Mesothelial cell of epicardium (in vitro differentiated cells): Measurements from ENCODE around the gene COL13A1. TPM values are rescaled to one million over a fixed set of nuclear protein-coding genes. Genes with fewer than 3 reads are reported as not detected.

Source experiments
- DNase-seq, 2 experiments: peaks; one replicate each; pipeline ENCODE4 v3.0.0; 2021; ENCODE audit warnings: low spot score in 2 of 2; ENCODE audit not compliant: unreplicated experiment in 2 of 2
- H3K27ac Mint-ChIP-seq: 2 replicates; pipeline ENCODE4 v1.8.0; 2021; ENCODE audit warnings: mixed read lengths
- H3K27me3 Mint-ChIP-seq: 2 replicates; pipeline ENCODE4 v1.8.0; 2021; ENCODE audit warnings: low read depth, mixed read lengths
- H3K36me3 Mint-ChIP-seq: 2 replicates; pipeline ENCODE4 v1.8.0; 2021; ENCODE audit warnings: mixed read lengths
- H3K4me1 Mint-ChIP-seq: 2 replicates; pipeline ENCODE4 v1.8.0; 2021; ENCODE audit warnings: mixed read lengths
- H3K4me3 Mint-ChIP-seq: 2 replicates; pipeline ENCODE4 v1.8.0; 2021; ENCODE audit warnings: mild to moderate bottlenecking, moderate library complexity, mixed read lengths
- H3K9me3 Mint-ChIP-seq: 2 replicates; pipeline ENCODE4 v1.8.0; 2021; ENCODE audit warnings: mixed read lengths
- CTCF ChIP-seq: fragments of 200-600 bp; sonication (generic); IDR thresholded peaks from one replicate; pipeline ENCODE4 v1.5.0; 2021; ENCODE audit warnings: antibody characterized with exemption; ENCODE audit not compliant: unreplicated experiment
- total RNA-seq: library from RNA; stranded (reverse); gene quantifications from 3 replicates; pipeline ENCODE4 v1.2.1, GENCODE V29; 2021

Gene COL13A1
- total RNA-seq, 1 donor from 2014 or later = 14.4 TPM

- Mint-ChIP-seq H3K4me3 (no peak overlapping the region), H3K36me3 (no peaks in the 10 kb centered on the region), H3K9me3 (no peaks in the 10 kb centered on the region), H3K27me3 (no peaks in the 10 kb centered on the region), H3K4me1 (peaks cover 33% of the 10 kb centered on the region), H3K27ac (no peak overlapping the region)
- no peak for TF ChIP-seq CTCF
- no peak for DNase-seq
These were observed 61.3 kb downstream of the COL13A1 start for GRCh38 chr10:69862882-69863530.

GRCh38 chr10:69863580-69863979, 61.9 kb downstream of the COL13A1 start:
- no peaks in the 10 kb centered on the region for H3K9me3 Mint-ChIP-seq
- H3K27me3 Mint-ChIP-seq = no peaks in the 10 kb centered on the region
- no peak overlapping the region for H3K27ac Mint-ChIP-seq
- H3K36me3 Mint-ChIP-seq = no peaks in the 10 kb centered on the region
- DNase-seq = no peak
- H3K4me3 Mint-ChIP-seq = no peak overlapping the region
- no peak for TF ChIP-seq CTCF
- peaks cover 39% of the 10 kb centered on the region for H3K4me1 Mint-ChIP-seq

- peaks cover 46% of the 10 kb centered on the region for H3K4me1 Mint-ChIP-seq
- H3K4me3 Mint-ChIP-seq = no peak overlapping the region
- no peak for TF ChIP-seq CTCF
- H3K27ac Mint-ChIP-seq = no peak overlapping the region
- no peak for DNase-seq
- H3K9me3 Mint-ChIP-seq = no peaks in the 10 kb centered on the region
- H3K27me3 Mint-ChIP-seq = no peaks in the 10 kb centered on the region
- H3K36me3 Mint-ChIP-seq = no peaks in the 10 kb centered on the region
These were observed 62.6 kb downstream of the COL13A1 start for GRCh38 chr10:69864321-69864720.

GRCh38 chr10:69865450-69865849, 63.7 kb downstream of the COL13A1 start:
- Mint-ChIP-seq H3K4me3 (no peak overlapping the region), H3K27ac (no peak overlapping the region), H3K27me3 (no peaks in the 10 kb centered on the region), H3K4me1 (peaks cover 49% of the 10 kb centered on the region), H3K36me3 (no peaks in the 10 kb centered on the region), H3K9me3 (no peaks in the 10 kb centered on the region)
- TF ChIP-seq CTCF = no peak
- no peak for DNase-seq

- H3K4me1 Mint-ChIP-seq = peaks cover 48% of the 10 kb centered on the region
- H3K36me3 Mint-ChIP-seq = no peaks in the 10 kb centered on the region
- H3K27ac Mint-ChIP-seq = peak overlapping the region; percentile 85
- no peak overlapping the region for H3K4me3 Mint-ChIP-seq
- H3K9me3 Mint-ChIP-seq = no peaks in the 10 kb centered on the region
- DNase-seq = no peak
- no peaks in the 10 kb centered on the region for H3K27me3 Mint-ChIP-seq
- no peak for TF ChIP-seq CTCF
These were observed 64.6 kb downstream of the COL13A1 start for GRCh38 chr10:69866246-69866687.
